SKM-1 (cell line): ENCODE results near the gene TXK.

Source experiments
- DNase-seq: peaks from one replicate; lab custom pipeline; 2025; ENCODE audit not compliant: unreplicated experiment; lab: John Stamatoyannopoulos, UW

Gene TXK

GRCh38 chr4:48027653-48028052 lies 106.4 kb downstream of the TXK start:
- no peak for DNase-seq

- DNase-seq, result no peak
These were observed 109.0 kb downstream of the TXK start for GRCh38 chr4:48025005-48025404.

GRCh38 chr4:48024522-48024921 lies 109.5 kb downstream of the TXK start:
- no peak for DNase-seq

GRCh38 chr4:48022192-48022799 lies 111.8 kb downstream of the TXK start:
- DNase-seq, result no peak

GRCh38 chr4:48021100-48021499 lies 113.0 kb downstream of the TXK start:
- DNase-seq, result no peak

- DNase-seq, result no peak
These were observed 115.9 kb downstream of the TXK start for GRCh38 chr4:48018112-48018511.

GRCh38 chr4:48017108-48017571 lies 116.9 kb downstream of the TXK start:
- DNase-seq, result no peak
